ENCODE results near the gene ZNF287.
"Not testable (repeated sequence)": the region's sequence is repeated elsewhere in the genome, so short reads cannot be mapped to it uniquely, and the experiment has no call there.

ZNF287 gene

GRCh38 chr17:16534236-16534635, 34.8 kb downstream of the ZNF287 start:
- Histone ChIP-seq H3K4me2 (ENCODE audit: insufficient read depth, low read length) (no peak overlapping the region), H3K36me3 (ENCODE audit: insufficient read depth, low read length) (no peaks in the 10 kb centered on the region), H3K4me1 (ENCODE audit: insufficient read depth, low read length) (peaks cover 25% of the 10 kb centered on the region), H4K20me1 (ENCODE audit: insufficient read depth, low read length) (no peaks in the 10 kb centered on the region), H3K27ac (ENCODE audit: low read length) (no peak overlapping the region), H3K79me2 (ENCODE audit: insufficient read depth, low read length) (0 out of 2 replicates have a peak, but pooled peaks cover 2% of the 10 kb centered on the region), H3K27me3 (ENCODE audit: insufficient read depth, low read length, poor library complexity) (peaks cover under 1% of the 10 kb centered on the region), H3K4me3 (ENCODE audit: low read depth in 1 of 2, low read length in 2 of 2) (no peak overlapping the region), H3K9me3 (ENCODE audit: insufficient read depth, low read length, severe bottlenecking) (no peaks in the 10 kb centered on the region), H3K9ac (ENCODE audit: low read depth, low read length) (no peak overlapping the region; the same call in 1 of the 2 replicates), H2AFZ (ENCODE audit: low read depth, low read length) (no peak overlapping the region)
- TF ChIP-seq, protein P1, sequence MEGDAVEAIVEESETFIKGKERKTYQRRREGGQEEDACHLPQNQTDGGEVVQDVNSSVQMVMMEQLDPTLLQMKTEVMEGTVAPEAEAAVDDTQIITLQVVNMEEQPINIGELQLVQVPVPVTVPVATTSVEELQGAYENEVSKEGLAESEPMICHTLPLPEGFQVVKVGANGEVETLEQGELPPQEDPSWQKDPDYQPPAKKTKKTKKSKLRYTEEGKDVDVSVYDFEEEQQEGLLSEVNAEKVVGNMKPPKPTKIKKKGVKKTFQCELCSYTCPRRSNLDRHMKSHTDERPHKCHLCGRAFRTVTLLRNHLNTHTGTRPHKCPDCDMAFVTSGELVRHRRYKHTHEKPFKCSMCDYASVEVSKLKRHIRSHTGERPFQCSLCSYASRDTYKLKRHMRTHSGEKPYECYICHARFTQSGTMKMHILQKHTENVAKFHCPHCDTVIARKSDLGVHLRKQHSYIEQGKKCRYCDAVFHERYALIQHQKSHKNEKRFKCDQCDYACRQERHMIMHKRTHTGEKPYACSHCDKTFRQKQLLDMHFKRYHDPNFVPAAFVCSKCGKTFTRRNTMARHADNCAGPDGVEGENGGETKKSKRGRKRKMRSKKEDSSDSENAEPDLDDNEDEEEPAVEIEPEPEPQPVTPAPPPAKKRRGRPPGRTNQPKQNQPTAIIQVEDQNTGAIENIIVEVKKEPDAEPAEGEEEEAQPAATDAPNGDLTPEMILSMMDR (IDR thresholded peaks at IDR 0.05; ENCODE audit: borderline replicate concordance, extremely low read depth, low read length, poor library complexity, severe bottlenecking) = no peak
- TF ChIP-seq EZH2 (IDR thresholded peaks at IDR 0.05; ENCODE audit: borderline replicate concordance, low read depth, low read length, severe bottlenecking) = no peak
- ATAC-seq (ENCODE audit: insufficient read depth, low read depth) (no peak), DNase-seq (no peak)

- Histone ChIP-seq H3K9ac (ENCODE audit: low read depth, low read length) (no peak overlapping the region), H3K4me1 (ENCODE audit: insufficient read depth, low read length) (peaks cover 4% of the 10 kb centered on the region), H3K36me3 (ENCODE audit: insufficient read depth, low read length) (no peaks in the 10 kb centered on the region), H4K20me1 (ENCODE audit: insufficient read depth, low read length) (no peaks in the 10 kb centered on the region), H3K4me3 (ENCODE audit: low read depth in 1 of 2, low read length in 2 of 2) (no peak overlapping the region), H3K27ac (ENCODE audit: low read length) (no peak overlapping the region), H2AFZ (ENCODE audit: low read depth, low read length) (no peak overlapping the region), H3K4me2 (ENCODE audit: insufficient read depth, low read length) (no peak overlapping the region), H3K27me3 (ENCODE audit: insufficient read depth, low read length, poor library complexity) (peaks cover 22% of the 10 kb centered on the region), H3K9me3 (ENCODE audit: insufficient read depth, low read length, severe bottlenecking) (no peaks in the 10 kb centered on the region), H3K79me2 (ENCODE audit: insufficient read depth, low read length) (no peaks in the 10 kb centered on the region)
- ATAC-seq (ENCODE audit: insufficient read depth, low read depth) (no peak), DNase-seq (no peak)
- TF ChIP-seq, protein P1 (IDR thresholded peaks at IDR 0.05; ENCODE audit: borderline replicate concordance, extremely low read depth, low read length, poor library complexity, severe bottlenecking) = no peak
- no peak for TF ChIP-seq EZH2 (IDR thresholded peaks at IDR 0.05; ENCODE audit: borderline replicate concordance, low read depth, low read length, severe bottlenecking)
Measured at GRCh38 chr17:16529906-16530305, 39.1 kb downstream of the ZNF287 start.

- no peaks in the 10 kb centered on the region for H3K79me2 ChIP-seq (ENCODE audit: insufficient read depth, low read length)
- no peak for ATAC-seq (ENCODE audit: insufficient read depth, low read depth)
- no peak overlapping the region for H3K27ac ChIP-seq (ENCODE audit: low read length)
- no peak overlapping the region for H3K9ac ChIP-seq (ENCODE audit: low read depth, low read length)
- H4K20me1 ChIP-seq (ENCODE audit: insufficient read depth, low read length) = no peaks in the 10 kb centered on the region
- H3K4me2 ChIP-seq (ENCODE audit: insufficient read depth, low read length) = no peak overlapping the region
- TF ChIP-seq, protein P1 (IDR thresholded peaks at IDR 0.05; ENCODE audit: borderline replicate concordance, extremely low read depth, low read length, poor library complexity, severe bottlenecking) = no peak
- TF ChIP-seq EZH2 (IDR thresholded peaks at IDR 0.05; ENCODE audit: borderline replicate concordance, low read depth, low read length, severe bottlenecking) = no peak
- H2AFZ ChIP-seq (ENCODE audit: low read depth, low read length) = no peak overlapping the region
- no peak for DNase-seq
- no peaks in the 10 kb centered on the region for H3K9me3 ChIP-seq (ENCODE audit: insufficient read depth, low read length, severe bottlenecking)
- H3K4me1 ChIP-seq (ENCODE audit: insufficient read depth, low read length) = no peaks in the 10 kb centered on the region
- no peak overlapping the region for H3K4me3 ChIP-seq (ENCODE audit: low read depth in 1 of 2, low read length in 2 of 2)
- H3K36me3 ChIP-seq (ENCODE audit: insufficient read depth, low read length) = no peaks in the 10 kb centered on the region
- peaks cover 22% of the 10 kb centered on the region for H3K27me3 ChIP-seq (ENCODE audit: insufficient read depth, low read length, poor library complexity)
Measured at GRCh38 chr17:16527298-16527697, 41.7 kb downstream of the ZNF287 start.

- not testable (repeated sequence) for H3K9ac ChIP-seq (ENCODE audit: low read depth, low read length); H3K36me3 ChIP-seq (ENCODE audit: insufficient read depth, low read length); H3K79me2 ChIP-seq (ENCODE audit: insufficient read depth, low read length); H2AFZ ChIP-seq (ENCODE audit: low read depth, low read length); H3K4me3 ChIP-seq (ENCODE audit: low read depth in 1 of 2, low read length in 2 of 2); H4K20me1 ChIP-seq (ENCODE audit: insufficient read depth, low read length); H3K9me3 ChIP-seq (ENCODE audit: insufficient read depth, low read length, severe bottlenecking); H3K27ac ChIP-seq (ENCODE audit: low read length); H3K4me1 ChIP-seq (ENCODE audit: insufficient read depth, low read length); DNase-seq; H3K4me2 ChIP-seq (ENCODE audit: insufficient read depth, low read length); ATAC-seq (ENCODE audit: insufficient read depth, low read depth)
- TF ChIP-seq, protein P1 (IDR thresholded peaks at IDR 0.05; ENCODE audit: borderline replicate concordance, extremely low read depth, low read length, poor library complexity, severe bottlenecking) = peak; percentile 14
- H3K27me3 ChIP-seq (ENCODE audit: insufficient read depth, low read length, poor library complexity) = peaks cover 22% of the 10 kb centered on the region
Measured at GRCh38 chr17:16525556-16525955, 43.4 kb downstream of the ZNF287 start.

All from DND-41 (cell line).